ENCODE data around the gene LSS. TPM values are rescaled to one million over a fixed set of nuclear protein-coding genes. Genes with fewer than 3 reads are reported as not detected.

The LSS gene
- total and polyA plus RNA-seq, 2 of the 8 experiments (the other 6 are each of a cell fraction or from before 2014, with no cell fraction given): 96.1 to 123 TPM

- Histone ChIP-seq H2BK15ac (ENCODE audit: low read length) (peak overlapping the region; percentile 29; the same call in 1 of the 2 replicates), H3K4me3 (ENCODE audit: extremely low read depth in 1 of 4, insufficient read depth in 2 of 4, low read depth in 3 of 4, low read length in 4 of 4) (no peak overlapping the region), H3K4ac (replicated peaks; ENCODE audit: insufficient read length, low read depth, low read length) (no peak overlapping the region), H2BK12ac (ENCODE audit: low read depth, low read length) (peak overlapping the region; percentile 90; the same call in 1 of the 2 replicates), H4K91ac (replicated peaks; ENCODE audit: insufficient read length, low read length) (no peak overlapping the region), H2BK20ac (ENCODE audit: low read length) (no peak overlapping the region), H3K14ac (ENCODE audit: insufficient read length) (no peak overlapping the region), H3K79me2 (ENCODE audit: control insufficient read depth in 1 of 2, insufficient read depth in 2 of 2, low read length in 2 of 2) (no peaks in the 10 kb centered on the region), H3K79me1 (ENCODE audit: low read depth, low read length) (no peaks in the 10 kb centered on the region), H3K36me3 (ENCODE audit: control insufficient read depth in 2 of 4, insufficient read depth in 4 of 4, low read length in 3 of 4) (peaks cover 0 to 4% (median 0%) of the 10 kb centered on the region in 4 experiments; a peak in 1 of 8 replicates), H3K9me3 (ENCODE audit: insufficient read depth in 2 of 2, low read depth in 1 of 2, low read length in 1 of 2) (no peaks in the 10 kb centered on the region), H3K4me2 (ENCODE audit: insufficient read depth in 1 of 2, low read depth in 2 of 2, low read length in 2 of 2) (peak overlapping the region in 1 of 2 experiments; percentile 2; a peak in 1 of 4 replicates), H3K9ac (replicated peaks in 1 of 4; ENCODE audit: extremely low read depth in 1 of 4, low read depth in 3 of 4, low read length in 3 of 4) (no peak overlapping the region), H4K20me1 (replicated peaks in 1 of 2; ENCODE audit: control insufficient read depth in 1 of 2, insufficient read depth in 2 of 2, low read length in 2 of 2) (peaks cover 0 to 4% of the 10 kb centered on the region in 2 experiments), H2AK5ac (ENCODE audit: low read depth, low read length) (peak overlapping the region; percentile 86; the same call in 1 of the 2 replicates), H3K27me3 (replicated peaks in 1 of 4; ENCODE audit: control insufficient read depth in 3 of 4, extremely low read depth in 1 of 4, insufficient read depth in 3 of 4, low read length in 3 of 4) (no peaks in the 10 kb centered on the region), H4K5ac (ENCODE audit: insufficient read length, low read depth, low read length) (no peak overlapping the region), H3K18ac (ENCODE audit: extremely low read depth, low read length) (no peak overlapping the region; the same call in 1 of the 2 replicates), H3K56ac (replicated peaks; ENCODE audit: insufficient read length, low read depth, low read length) (no peak overlapping the region), H3K27ac (ENCODE audit: low read depth, low read length) (no peak overlapping the region; the same call in 1 of the 2 replicates), H2BK120ac (replicated peaks; ENCODE audit: low read depth, low read length) (no peak overlapping the region), H3K4me1 (replicated peaks in 1 of 4; ENCODE audit: control insufficient read depth in 3 of 4, insufficient read depth in 4 of 4, low read length in 3 of 4) (peaks cover 0 to 24% (median 15%) of the 10 kb centered on the region in 4 experiments; a peak in 5 of 7 replicates), H2AFZ (ENCODE audit: low read length) (no peak overlapping the region), H3K23me2 (ENCODE audit: low read depth, low read length) (no peaks in the 10 kb centered on the region), H2BK5ac (ENCODE audit: low read depth, low read length) (peak overlapping the region; percentile 87), H4K8ac (ENCODE audit: extremely low read depth, insufficient read depth, low read length) (peak overlapping the region; percentile 28; the same call in 1 of the 2 replicates), H3K23ac (ENCODE audit: insufficient read length) (no peak overlapping the region)
- DNase-seq (ENCODE audit: low read depth in 1 of 2, low spot score in 2 of 2) (peak in 1 of 2 experiments; percentile 46), FAIRE-seq (no peak)
- ChIA-PET POLR2A (ENCODE audit: partially characterized antibody) (interaction anchor here (3.5 kb wide), 1 partner anchor 10 kb away, joined by 12 read pairs; no protein-coding TSS in a partner anchor), CTCF (ENCODE audit: partially characterized antibody) (interaction anchor here (0.7 to 3.3 kb wide), 27 partner anchors 9 to 546 kb away, joined by 3 to 39 read pairs (median 4); no protein-coding TSS in a partner anchor)
- 88% methylated on average over 43 of the region's 45 CpGs; no CpG with 5 or more reads in 1 of the 2 experiments for WGBS, 2 experiments (ENCODE audit: extremely low coverage in 1 of 2, insufficient coverage in 1 of 2, insufficient read length in 1 of 2, insufficient replicate concordance in 2 of 2, low coverage in 1 of 2, low lambda C conversion rate in 2 of 2, missing lambda C conversion rate in 1 of 2)
- TF ChIP-seq POLR2AphosphoS5 (IDR thresholded peaks at IDR 0.05; ENCODE audit: low read depth, low read length) (no peak), JUND (IDR thresholded peaks at IDR 0.05; ENCODE audit: low read length) (no peak), FOSL1 (IDR thresholded peaks at IDR 0.05; ENCODE audit: insufficient read depth, low read depth, low read length) (no peak), RNF2 (IDR thresholded peaks at IDR 0.05; ENCODE audit: borderline replicate concordance, low read depth, low read length, missing control alignments, poor library complexity, severe bottlenecking) (no peak), BACH1 (IDR thresholded peaks at IDR 0.05; ENCODE audit: low read length) (no peak), CBX8 (IDR thresholded peaks at IDR 0.05; ENCODE audit: borderline replicate concordance, low read depth, low read length) (no peak), NRF1 (IDR thresholded peaks at IDR 0.05; ENCODE audit: low read depth, low read length) (no peak), RXRA (IDR thresholded peaks at IDR 0.05; ENCODE audit: insufficient read depth, low read depth, low read length) (no peak), KDM5A (IDR thresholded peaks at IDR 0.05; ENCODE audit: low read length) (no peak), E2F6 (IDR thresholded peaks at IDR 0.05) (no peak)
These were observed 76.3 kb downstream of the LSS start for GRCh38 chr21:46151989-46152926.

All from H1 (cell line).